HG03280 (cell line): ENCODE results near the gene ATP11A.

Experiments
- ATAC-seq: cut with Tn5 transposase; IDR thresholded peaks from one replicate; pipeline ENCODE4 v1.9.1; 2021; ENCODE audit warnings: mild to moderate bottlenecking, moderate library complexity; ENCODE audit not compliant: unreplicated experiment

Gene ATP11A

GRCh38 chr13:112888238-112889111 is 198.6 kb downstream of the ATP11A start:
- ATAC-seq: no peak

- no peak for ATAC-seq
These were observed 199.8 kb downstream of the ATP11A start for GRCh38 chr13:112889351-112890290.

- ATAC-seq: no peak
These were observed 200.7 kb downstream of the ATP11A start for GRCh38 chr13:112890316-112891145.

GRCh38 chr13:112891477-112892401 is 201.9 kb downstream of the ATP11A start:
- ATAC-seq: no peak

GRCh38 chr13:112892426-112893206 is 202.8 kb downstream of the ATP11A start:
- no peak for ATAC-seq

- ATAC-seq: no peak
These were observed 203.3 kb downstream of the ATP11A start for GRCh38 chr13:112893207-112893569.

- no peak for ATAC-seq
These were observed 204.0 kb downstream of the ATP11A start for GRCh38 chr13:112893570-112894422.

GRCh38 chr13:112894423-112894672 is 204.5 kb downstream of the ATP11A start:
- ATAC-seq: no peak

- ATAC-seq: no peak
These were observed 205.0 kb downstream of the ATP11A start for GRCh38 chr13:112894673-112895481.

- no peak for ATAC-seq
These were observed 206.0 kb downstream of the ATP11A start for GRCh38 chr13:112895521-112896465.

- no peak for ATAC-seq
These were observed 207.1 kb downstream of the ATP11A start for GRCh38 chr13:112896736-112897602.

- no peak for ATAC-seq
These were observed 207.7 kb downstream of the ATP11A start for GRCh38 chr13:112897603-112897955.

- ATAC-seq: no peak
These were observed 208.2 kb downstream of the ATP11A start for GRCh38 chr13:112897956-112898620.

GRCh38 chr13:112898621-112899280 is 208.9 kb downstream of the ATP11A start:
- ATAC-seq: no peak
